Neural progenitor cell (in vitro differentiated cells): ENCODE data around the gene SAMD8. TPM values are rescaled to one million over a fixed set of nuclear protein-coding genes. Genes with fewer than 3 reads are reported as not detected.
"Not testable (repeated sequence)": the region's sequence is repeated elsewhere in the genome, so short reads cannot be mapped to it uniquely, and the experiment has no call there.

ENCODE experiments used
- DNase-seq: peaks from one replicate; pipeline ENCODE4 v3.0.0-alpha.2; 2016; ENCODE audit warnings: low spot score
- H2AFZ ChIP-seq: fragments of 200-600 bp; sonication (generic); replicated peaks from 2 replicates; pipeline ENCODE4 v1.6.1; 2016; ENCODE audit warnings: antibody characterized with exemption
- H3F3A ChIP-seq: fragments of 200-600 bp; sonication (generic); 2 replicates; pipeline ENCODE4 v1.6.1; 2016; ENCODE audit warnings: antibody characterized with exemption, low read depth
- H3K27ac ChIP-seq: fragments of 200-600 bp; sonication (generic); 2 replicates; pipeline ENCODE4 v1.5.1; 2016; ENCODE audit warnings: mild to moderate bottlenecking
- H3K27me3 ChIP-seq: fragments of 200-600 bp; sonication (generic); 2 replicates; pipeline ENCODE4 v1.6.1; 2016; ENCODE audit warnings: mild to moderate bottlenecking, moderate library complexity
- H3K36me3 ChIP-seq: fragments of 200-600 bp; sonication (generic); 2 replicates; pipeline ENCODE4 v1.5.1; 2016
- H3K4me1 ChIP-seq: fragments of 200-600 bp; sonication (generic); 2 replicates; pipeline ENCODE4 v1.6.1; 2016; ENCODE audit warnings: mixed run types
- H3K4me2 ChIP-seq: fragments of 200-600 bp; sonication (generic); 2 replicates; pipeline ENCODE4 v1.6.1; 2016
- H3K4me3 ChIP-seq: fragments of 200-600 bp; sonication (generic); 2 replicates; pipeline ENCODE4 v1.5.1; 2016
- H3K79me2 ChIP-seq: fragments of 200-600 bp; sonication (generic); 2 replicates; pipeline ENCODE4 v1.6.1; 2016; ENCODE audit warnings: low read depth
- H3K9ac ChIP-seq: fragments of 200-600 bp; sonication (generic); 2 replicates; pipeline ENCODE4 v1.6.1; 2016
- H3K9me3 ChIP-seq: fragments of 200-600 bp; sonication (generic); 2 replicates; pipeline ENCODE4 v1.5.1; 2016; ENCODE audit warnings: low read depth
- H4K20me1 ChIP-seq: fragments of 200-600 bp; sonication (generic); 2 replicates; pipeline ENCODE4 v1.6.1; 2016; ENCODE audit warnings: low read depth
- H3K27ac Mint-ChIP-seq: 3 replicates; pipeline ENCODE4 v1.8.0; 2021; ENCODE audit warnings: mixed read lengths
- H3K27me3 Mint-ChIP-seq: 2 replicates; pipeline ENCODE4 v1.8.0; 2022; ENCODE audit warnings: low read depth, mild to moderate bottlenecking, inconsistent platforms, moderate library complexity, mixed read lengths; ENCODE audit not compliant: insufficient read depth
- H3K36me3 Mint-ChIP-seq: 3 replicates; pipeline ENCODE4 v1.8.0; 2021; ENCODE audit warnings: mixed read lengths
- H3K4me1 Mint-ChIP-seq: 3 replicates; pipeline ENCODE4 v1.8.0; 2021; ENCODE audit warnings: mixed read lengths
- H3K4me3 Mint-ChIP-seq: 3 replicates; pipeline ENCODE4 v1.8.0; 2021; ENCODE audit warnings: mild to moderate bottlenecking, moderate library complexity, mixed read lengths
- H3K9me3 Mint-ChIP-seq: 3 replicates; pipeline ENCODE4 v1.8.0; 2020; ENCODE audit warnings: mixed read lengths
- EZH2 ChIP-seq: fragments of 200-600 bp; sonication (generic); IDR thresholded peaks from 2 replicates; pipeline ENCODE4 v1.6.1; 2017; ENCODE audit warnings: antibody characterized with exemption, mild to moderate bottlenecking, moderate library complexity
- EZH2phosphoT487 ChIP-seq: fragments of 200-600 bp; sonication (generic); IDR thresholded peaks from 2 replicates; pipeline ENCODE4 v1.6.1; 2017; ENCODE audit warnings: antibody characterized with exemption
- total RNA-seq: library from RNA; depleted of rRNA; stranded (reverse); fragments of >200 nt; gene quantifications from 2 replicates; pipeline ENCODE4 v1.2.3, GENCODE V29; 2015; ENCODE audit warnings: low replicate concordance
- TF ChIP-seq, protein P1 (sequence below): fragments of 200-600 bp; sonication (generic); IDR thresholded peaks from 2 replicates; pipeline ENCODE4 v1.5.1; 2017; ENCODE audit warnings: antibody characterized with exemption, mild to moderate bottlenecking

Gene SAMD8
- total RNA-seq, 1 donor from 2014 or later = 39.5 TPM

DNA sequence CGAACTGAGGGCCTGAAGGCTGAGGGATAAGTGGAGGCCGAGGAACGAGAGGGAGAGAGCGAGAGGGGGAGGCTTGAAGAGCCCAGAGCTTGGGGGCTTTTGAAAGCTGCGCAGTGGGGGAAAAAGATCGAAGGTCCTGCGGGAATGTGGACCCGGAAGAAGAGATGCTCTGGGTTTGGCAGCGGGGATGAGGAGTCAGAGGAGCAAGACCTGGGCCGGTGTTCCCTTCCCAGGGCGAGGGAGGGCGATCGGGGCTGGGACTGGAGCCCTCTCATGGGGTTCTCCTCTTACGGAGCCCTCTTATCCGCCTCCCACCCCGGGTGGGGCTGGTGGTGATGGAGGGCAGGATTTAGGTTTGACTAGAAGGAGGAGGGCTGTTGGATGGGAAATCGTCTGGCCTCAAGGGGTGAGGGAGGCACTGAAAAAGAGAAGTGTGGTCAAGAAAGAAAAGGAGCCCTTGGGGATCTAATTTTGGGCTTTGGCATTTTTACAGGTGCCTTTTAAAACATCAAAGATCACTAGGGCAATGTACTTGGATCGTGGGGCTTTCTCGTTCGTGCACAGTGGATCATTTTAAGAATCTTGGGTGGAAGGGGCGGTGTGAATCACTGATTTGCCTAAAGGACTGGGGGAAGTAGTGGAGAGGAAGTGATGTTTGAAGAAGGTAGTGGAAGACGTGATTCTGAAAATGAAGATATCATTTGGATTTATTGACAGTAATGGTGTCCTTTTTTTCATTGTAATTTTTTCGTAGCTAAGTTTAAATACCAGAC, 637 bp downstream of the SAMD8 start:
- Histone ChIP-seq H3F3A (peaks cover 48% of the 10 kb centered on the region), H3K4me2 (peak overlapping the region; percentile 93), H2AFZ (peak overlapping the region; percentile 91), H3K9ac (peak overlapping the region; percentile 79), H3K27ac (peak overlapping the region; percentile 96), H4K20me1 (peaks cover 5% of the 10 kb centered on the region), H3K4me1 (peaks cover 10% of the 10 kb centered on the region), H3K4me3 (peak overlapping the region; percentile 98), H3K27me3 (no peaks in the 10 kb centered on the region), H3K36me3 (no peaks in the 10 kb centered on the region), H3K9me3 (no peaks in the 10 kb centered on the region), H3K79me2 (peaks cover 52% of the 10 kb centered on the region)
- peak overlapping the region; percentile 91 for H3K4me3 Mint-ChIP-seq
- H3K27ac Mint-ChIP-seq = peak overlapping the region; percentile 89
- peaks cover 6% of the 10 kb centered on the region for H3K27me3 Mint-ChIP-seq
- peak; percentile 80 for DNase-seq
- peaks cover 40% of the 10 kb centered on the region for H3K4me1 Mint-ChIP-seq
- H3K36me3 Mint-ChIP-seq = peaks cover 3% of the 10 kb centered on the region
- TF ChIP-seq, protein P1, sequence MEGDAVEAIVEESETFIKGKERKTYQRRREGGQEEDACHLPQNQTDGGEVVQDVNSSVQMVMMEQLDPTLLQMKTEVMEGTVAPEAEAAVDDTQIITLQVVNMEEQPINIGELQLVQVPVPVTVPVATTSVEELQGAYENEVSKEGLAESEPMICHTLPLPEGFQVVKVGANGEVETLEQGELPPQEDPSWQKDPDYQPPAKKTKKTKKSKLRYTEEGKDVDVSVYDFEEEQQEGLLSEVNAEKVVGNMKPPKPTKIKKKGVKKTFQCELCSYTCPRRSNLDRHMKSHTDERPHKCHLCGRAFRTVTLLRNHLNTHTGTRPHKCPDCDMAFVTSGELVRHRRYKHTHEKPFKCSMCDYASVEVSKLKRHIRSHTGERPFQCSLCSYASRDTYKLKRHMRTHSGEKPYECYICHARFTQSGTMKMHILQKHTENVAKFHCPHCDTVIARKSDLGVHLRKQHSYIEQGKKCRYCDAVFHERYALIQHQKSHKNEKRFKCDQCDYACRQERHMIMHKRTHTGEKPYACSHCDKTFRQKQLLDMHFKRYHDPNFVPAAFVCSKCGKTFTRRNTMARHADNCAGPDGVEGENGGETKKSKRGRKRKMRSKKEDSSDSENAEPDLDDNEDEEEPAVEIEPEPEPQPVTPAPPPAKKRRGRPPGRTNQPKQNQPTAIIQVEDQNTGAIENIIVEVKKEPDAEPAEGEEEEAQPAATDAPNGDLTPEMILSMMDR = no peak
- TF ChIP-seq EZH2 (peak; percentile 35), EZH2phosphoT487 (no peak)
- no peaks in the 10 kb centered on the region for H3K9me3 Mint-ChIP-seq

DNA sequence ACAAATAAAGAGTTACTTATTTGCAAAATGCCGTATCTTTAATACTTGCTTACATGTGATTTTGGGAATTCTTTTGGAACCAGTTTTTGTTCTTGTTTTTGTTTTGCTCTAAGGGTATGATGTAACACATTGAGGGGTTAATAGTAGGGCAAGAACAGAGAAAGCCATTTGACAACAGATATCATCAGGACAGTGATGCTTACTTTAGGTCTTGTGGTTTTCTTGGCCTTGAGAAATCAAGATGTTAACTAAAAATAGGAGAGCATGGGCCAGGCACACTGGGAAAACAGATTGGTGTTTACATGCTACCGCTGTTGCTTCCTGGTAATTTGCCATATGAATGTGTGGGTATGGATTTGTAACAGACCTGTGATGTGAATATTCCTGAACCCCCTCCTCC, 3.7 kb downstream of the SAMD8 start:
- no peak overlapping the region for H3K27ac Mint-ChIP-seq
- no peak for TF ChIP-seq EZH2phosphoT487
- TF ChIP-seq, protein P1 = no peak
- no peak for TF ChIP-seq EZH2

DNA sequence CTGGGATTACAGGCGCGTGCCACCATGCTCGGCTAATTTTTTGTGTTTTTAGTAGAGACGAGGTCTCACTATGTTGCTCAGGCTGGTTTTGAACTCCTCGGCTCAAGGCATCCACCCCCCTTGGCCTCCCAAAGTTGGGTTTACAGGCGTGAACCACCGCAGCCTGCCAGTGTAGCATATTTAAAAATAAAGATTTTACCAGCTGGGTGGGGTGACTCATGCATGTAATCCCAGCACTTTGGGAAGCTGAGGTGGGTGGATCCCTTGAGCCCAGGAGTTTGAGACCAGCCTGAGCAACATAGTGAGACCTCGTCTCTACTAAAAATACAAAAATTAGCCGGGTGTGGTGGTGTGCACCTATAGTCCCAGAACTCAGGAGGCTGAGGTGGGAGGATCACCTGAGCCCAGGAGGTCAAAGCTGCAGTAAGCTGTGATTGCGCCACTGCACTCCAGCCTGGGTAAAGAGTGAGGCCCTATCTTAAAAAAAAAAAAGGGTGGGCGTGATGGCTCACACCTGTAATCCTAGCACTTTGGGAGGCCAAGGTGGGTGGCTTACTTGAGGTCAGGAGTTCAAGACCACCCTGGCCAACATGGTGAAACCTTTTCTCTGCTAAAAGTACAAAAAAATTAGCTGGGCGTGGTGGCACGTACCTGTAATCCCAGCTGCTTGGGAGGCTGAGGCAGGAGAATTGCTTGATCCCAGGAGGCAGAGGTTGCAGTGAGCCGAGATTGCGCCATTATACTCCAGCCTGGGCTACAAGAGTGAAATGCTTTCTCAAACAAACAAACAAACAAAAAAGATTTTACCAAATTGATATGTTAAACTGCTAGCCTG, 5.7 kb downstream of the SAMD8 start:
- H3K4me3 ChIP-seq, H3K27ac Mint-ChIP-seq, H3K36me3 ChIP-seq, H3K4me3 Mint-ChIP-seq, H3K27me3 ChIP-seq, H3K4me2 ChIP-seq, H3K9me3 Mint-ChIP-seq, H3K9ac ChIP-seq, H4K20me1 ChIP-seq, H2AFZ ChIP-seq, H3K36me3 Mint-ChIP-seq, H3K4me1 ChIP-seq, H3K27me3 Mint-ChIP-seq, H3K27ac ChIP-seq, DNase-seq, H3K9me3 ChIP-seq: not testable (repeated sequence)
- peaks cover 13% of the 10 kb centered on the region for H3K4me1 Mint-ChIP-seq
- Histone ChIP-seq H3F3A (peaks cover 12% of the 10 kb centered on the region), H3K79me2 (peaks cover 100% of the 10 kb centered on the region)

More for the DNA sequence above, 3.7 kb downstream of the SAMD8 start:
- H3K4me3 Mint-ChIP-seq = no peak overlapping the region
- H3K36me3 ChIP-seq = no peaks in the 10 kb centered on the region
- no peaks in the 10 kb centered on the region for H3K27me3 ChIP-seq
- DNase-seq = no peak
- peaks cover 5% of the 10 kb centered on the region for H3K27me3 Mint-ChIP-seq
- no peak overlapping the region for H3K27ac ChIP-seq
- H3K9ac ChIP-seq = no peak overlapping the region
- no peak overlapping the region for H2AFZ ChIP-seq
- peaks cover 2% of the 10 kb centered on the region for H3K9me3 Mint-ChIP-seq
- peaks cover 82% of the 10 kb centered on the region for H3K79me2 ChIP-seq
- H3K4me1 Mint-ChIP-seq = peaks cover 27% of the 10 kb centered on the region
- H3K9me3 ChIP-seq = no peaks in the 10 kb centered on the region
- H3K4me1 ChIP-seq = peaks cover 10% of the 10 kb centered on the region
- peaks cover 8% of the 10 kb centered on the region for H4K20me1 ChIP-seq
- no peak overlapping the region for H3K4me2 ChIP-seq
- H3F3A ChIP-seq = peaks cover 32% of the 10 kb centered on the region
- H3K36me3 Mint-ChIP-seq = peaks cover 3% of the 10 kb centered on the region
- no peak overlapping the region for H3K4me3 ChIP-seq
